Natural killer cell (primary cell): Measurements from ENCODE around the gene CLEC17A. TPM values are rescaled to one million over a fixed set of nuclear protein-coding genes. Genes with fewer than 3 reads are reported as not detected.
A peak's percentile ranks its signal among the peaks of the same experiment; 100 is the strongest.
"Not testable (repeated sequence)": the region's sequence is repeated elsewhere in the genome, so short reads cannot be mapped to it uniquely, and the experiment has no call there.

ENCODE experiments used
- ATAC-seq, 3 donors: fragments of 150-1000 bp in 2 of 3; fragments of 200-7000 bp in 1 of 3; cut with Tn5 transposase; 1 replicate in 1 of 3; 2 replicates in 2 of 3; pipeline ENCODE4 v1.10.0; 2021; ENCODE audit warnings: mild to moderate bottlenecking in 2 of 3, moderate library complexity in 2 of 3
- DNase-seq, 2 donors: peaks; one replicate each; pipeline versions ENCODE4 v3.0.0 to v3.0.0-alpha.2; 2013 to 2021; ENCODE audit warnings: mixed read lengths in 1 of 2
- H3K27ac ChIP-seq: one replicate; pipeline ENCODE4 v1.5.1; 2013; ENCODE audit warnings: mild to moderate bottlenecking, low read length
- H3K27me3 ChIP-seq: one replicate; pipeline ENCODE4 v1.6.1; 2013; ENCODE audit warnings: low read length; ENCODE audit not compliant: control insufficient read depth, insufficient read depth
- H3K36me3 ChIP-seq: one replicate; pipeline ENCODE4 v1.6.1; 2013; ENCODE audit warnings: low read length; ENCODE audit not compliant: control insufficient read depth, insufficient read depth
- H3K4me1 ChIP-seq: one replicate; pipeline ENCODE4 v1.6.1; 2013; ENCODE audit warnings: low read length; ENCODE audit not compliant: control insufficient read depth, insufficient read depth
- H3K4me3 ChIP-seq: one replicate; pipeline ENCODE4 v1.5.1; 2013; ENCODE audit warnings: low read length
- H3K9me3 ChIP-seq: one replicate; pipeline ENCODE4 v1.6.1; 2013; ENCODE audit warnings: low read length; ENCODE audit not compliant: control insufficient read depth, insufficient read depth
- H3K27ac Mint-ChIP-seq, 2 donors: one replicate each; pipeline ENCODE4 v1.8.0; 2022; ENCODE audit warnings: mild to moderate bottlenecking in 2 of 2, mixed read lengths in 2 of 2, moderate library complexity in 1 of 2
- H3K27me3 Mint-ChIP-seq, 2 donors: one replicate each; pipeline ENCODE4 v1.8.0; 2022; ENCODE audit warnings: low read depth in 2 of 2, mixed read lengths in 2 of 2
- H3K36me3 Mint-ChIP-seq: one replicate; pipeline ENCODE4 v1.8.0; 2022; ENCODE audit warnings: mixed read lengths
- H3K4me1 Mint-ChIP-seq, 2 donors: one replicate each; pipeline ENCODE4 v1.8.0; 2022; ENCODE audit warnings: mixed read lengths in 2 of 2
- H3K4me3 Mint-ChIP-seq: one replicate; pipeline ENCODE4 v1.8.0; 2022; ENCODE audit warnings: mild to moderate bottlenecking, moderate library complexity, mixed read lengths
- H3K9me3 Mint-ChIP-seq, 2 donors: one replicate each; pipeline ENCODE4 v1.8.0; 2022; ENCODE audit warnings: mixed read lengths in 2 of 2
- CTCF ChIP-seq: fragments of 200-600 bp; IDR thresholded peaks from one replicate; pipeline ENCODE4 v1.8.0; 2022; ENCODE audit warnings: antibody characterized with exemption
- WGBS: methylation state at CpG from one replicate; pipeline ENCODE4 v1.1.7; 2013; ENCODE audit warnings: missing lambda C conversion rate; ENCODE audit not compliant: insufficient coverage; 5-methylcytosine and 5-hydroxymethylcytosine counted together
- intact Hi-C: fragments of 100-400 bp; cut with micrococcal nuclease; formaldehyde crosslinking; loops from one replicate; pipeline ENCODE4 v1.14.2; 2022
- total RNA-seq, 4 donors: library from RNA; stranded (reverse); fragments of 120-200 nt in 1 of 4; gene quantifications; one replicate each; pipeline versions ENCODE4 v1.2.3 to v1.2.4, GENCODE V29; 2013 to 2022

CLEC17A gene
- total RNA-seq, 3 donors from 2014 or later (not counting 1 experiment from before 2014, with no cell fraction given): 0.18 to 1.5 (median 0.45) TPM

- intact Hi-C loops, H3K27ac Mint-ChIP-seq, H3K4me3 ChIP-seq, H3K4me1 Mint-ChIP-seq, H3K4me3 Mint-ChIP-seq, DNase-seq, H3K27ac ChIP-seq, H3K27me3 Mint-ChIP-seq, H3K9me3 Mint-ChIP-seq, H3K9me3 ChIP-seq, H3K27me3 ChIP-seq, H3K36me3 Mint-ChIP-seq, H3K4me1 ChIP-seq, H3K36me3 ChIP-seq: not testable (repeated sequence)
- ATAC-seq: peak; percentile 51 to 66 (median 57)
- 50% methylated on average over 1 of the region's 3 CpGs for WGBS
Observed at GRCh38 chr19:14585187-14585586, 2.3 kb downstream of the CLEC17A start.

- peak in 1 of 3 donors; percentile 18 for ATAC-seq
- H3K36me3 ChIP-seq, H3K4me1 ChIP-seq: not testable (repeated sequence)
Observed at GRCh38 chr19:14589433-14589832, 6.5 kb downstream of the CLEC17A start.

GRCh38 chr19:14595558-14595957 is 12.7 kb downstream of the CLEC17A start:
- no peaks in the 10 kb centered on the region for H3K36me3 ChIP-seq
- H3K27me3 ChIP-seq: no peaks in the 10 kb centered on the region
- no peaks in the 10 kb centered on the region for H3K9me3 ChIP-seq
- Mint-ChIP-seq H3K27ac (no peak overlapping the region), H3K27me3 (peaks cover 0 to 8% of the 10 kb centered on the region in 2 donors), H3K4me1 (peaks cover 5 to 8% of the 10 kb centered on the region in 2 donors), H3K36me3 (no peaks in the 10 kb centered on the region), H3K4me3 (no peak overlapping the region), H3K9me3 (peaks cover 6% of the 10 kb centered on the region in 2 donors)
- intact Hi-C loops: no loop called here
- H3K27ac ChIP-seq: no peak overlapping the region
- no peaks in the 10 kb centered on the region for H3K4me1 ChIP-seq
- H3K4me3 ChIP-seq: no peak overlapping the region
- DNase-seq (no peak), ATAC-seq (no peak)
- TF ChIP-seq CTCF: no peak
- 90% methylated on average over 3 of the region's 3 CpGs for WGBS

More at GRCh38 chr19:14589433-14589832, 6.5 kb downstream of the CLEC17A start:
- H3K4me1 Mint-ChIP-seq, DNase-seq, intact Hi-C loops, H3K4me3 ChIP-seq, H3K36me3 Mint-ChIP-seq, H3K27me3 ChIP-seq, H3K27ac ChIP-seq, H3K9me3 ChIP-seq, H3K27ac Mint-ChIP-seq, H3K9me3 Mint-ChIP-seq, H3K27me3 Mint-ChIP-seq, H3K4me3 Mint-ChIP-seq: not testable (repeated sequence)
- WGBS: no CpG with 5 or more reads among the region's 4 CpGs

GRCh38 chr19:14599548-14600147 is 16.8 kb downstream of the CLEC17A start:
- no peak overlapping the region for H3K4me3 Mint-ChIP-seq

More at GRCh38 chr19:14599548-14600147, 16.8 kb downstream of the CLEC17A start:
- intact Hi-C loops: no loop called here
- H3K27ac ChIP-seq: no peak overlapping the region
- DNase-seq: no peak
- Mint-ChIP-seq H3K27ac (no peak overlapping the region), H3K36me3 (no peaks in the 10 kb centered on the region), H3K27me3 (peaks cover 0 to 2% of the 10 kb centered on the region in 2 donors), H3K4me1 (peaks cover 5 to 12% of the 10 kb centered on the region in 2 donors), H3K9me3 (peaks cover 6% of the 10 kb centered on the region in 2 donors)
- H3K36me3 ChIP-seq: no peaks in the 10 kb centered on the region
- peaks cover 4% of the 10 kb centered on the region for H3K4me1 ChIP-seq
- H3K4me3 ChIP-seq: no peak overlapping the region
- no peak for TF ChIP-seq CTCF
- H3K27me3 ChIP-seq: no peaks in the 10 kb centered on the region
- H3K9me3 ChIP-seq: no peaks in the 10 kb centered on the region
- 91% methylated on average over 8 of the region's 8 CpGs for WGBS
- no peak for ATAC-seq
